MG63 (cell line): Measurements from ENCODE around the gene SPAG7. TPM values are rescaled to one million over a fixed set of nuclear protein-coding genes. Genes with fewer than 3 reads are reported as not detected.
A peak's percentile ranks its signal among the peaks of the same experiment; 100 is the strongest.

Experiments
- DNase-seq: peaks from one replicate; pipeline ENCODE4 v3.0.0-alpha.2; 2020
- H3K27me3 ChIP-seq: fragments of 250-450 bp; sonication (Bioruptor Pico); 2 replicates; pipeline ENCODE4 v1.5.1; 2020; ENCODE audit warnings: mild to moderate bottlenecking, moderate library complexity
- H3K36me3 ChIP-seq: fragments of 250-450 bp; sonication (Bioruptor Pico); 2 replicates; pipeline ENCODE4 v1.5.1; 2020; ENCODE audit warnings: mild to moderate bottlenecking, moderate library complexity
- H3K4me3 ChIP-seq: fragments of 250-450 bp; sonication (Bioruptor Pico); 2 replicates; pipeline ENCODE4 v1.5.1; 2020; ENCODE audit warnings: mild to moderate bottlenecking, moderate library complexity
- H3K9me3 ChIP-seq: fragments of 250-450 bp; sonication (Bioruptor Pico); 2 replicates; pipeline ENCODE4 v1.5.1; 2020; ENCODE audit warnings: mild to moderate bottlenecking, moderate library complexity
- total RNA-seq: library from RNA; depleted of rRNA; stranded (reverse); fragments of >200 nt; shearing (Covaris generic); gene quantifications from 2 replicates; pipeline ENCODE4 v1.2.3, GENCODE V29; 2014; ENCODE audit warnings: low replicate concordance

The SPAG7 gene
- total RNA-seq, 1 experiment from 2014 or later: 32.2 TPM

DNA sequence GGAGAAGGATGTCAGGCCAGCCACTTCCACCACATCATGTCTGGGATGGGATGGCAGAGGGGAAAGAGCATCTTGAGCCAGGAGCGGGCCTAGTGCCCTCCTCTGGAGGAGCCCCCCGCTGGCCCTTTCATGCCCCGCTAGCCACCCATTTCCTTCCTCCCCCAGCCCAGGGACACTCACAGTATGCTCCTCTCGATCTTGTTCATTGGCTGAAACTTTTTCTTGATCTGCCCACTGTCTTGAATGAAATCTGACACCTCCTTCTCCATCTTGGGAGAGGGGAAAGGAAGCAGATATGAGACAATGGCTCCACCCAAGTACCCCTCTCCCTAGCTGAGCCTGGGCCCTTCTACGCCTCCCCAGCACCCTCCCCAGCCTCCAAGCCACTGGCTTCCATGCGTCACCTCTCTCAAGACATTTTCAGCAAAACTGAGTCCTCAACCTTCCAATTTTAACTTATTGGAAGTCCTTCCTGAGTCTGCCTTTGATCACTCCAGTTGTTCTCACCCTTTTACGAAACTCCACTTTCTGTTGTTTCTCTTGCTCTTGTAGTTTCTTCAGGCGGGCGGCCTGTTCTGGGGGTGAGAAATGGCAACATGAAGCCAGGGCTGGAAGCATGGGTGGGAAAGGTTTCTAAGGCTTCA, 7.2 kb downstream of the SPAG7 start:
- H3K36me3 ChIP-seq: peaks cover 6% of the 10 kb centered on the region
- no peak overlapping the region for H3K4me3 ChIP-seq
- no peaks in the 10 kb centered on the region for H3K9me3 ChIP-seq
- no peaks in the 10 kb centered on the region for H3K27me3 ChIP-seq
- DNase-seq: no peak

DNA sequence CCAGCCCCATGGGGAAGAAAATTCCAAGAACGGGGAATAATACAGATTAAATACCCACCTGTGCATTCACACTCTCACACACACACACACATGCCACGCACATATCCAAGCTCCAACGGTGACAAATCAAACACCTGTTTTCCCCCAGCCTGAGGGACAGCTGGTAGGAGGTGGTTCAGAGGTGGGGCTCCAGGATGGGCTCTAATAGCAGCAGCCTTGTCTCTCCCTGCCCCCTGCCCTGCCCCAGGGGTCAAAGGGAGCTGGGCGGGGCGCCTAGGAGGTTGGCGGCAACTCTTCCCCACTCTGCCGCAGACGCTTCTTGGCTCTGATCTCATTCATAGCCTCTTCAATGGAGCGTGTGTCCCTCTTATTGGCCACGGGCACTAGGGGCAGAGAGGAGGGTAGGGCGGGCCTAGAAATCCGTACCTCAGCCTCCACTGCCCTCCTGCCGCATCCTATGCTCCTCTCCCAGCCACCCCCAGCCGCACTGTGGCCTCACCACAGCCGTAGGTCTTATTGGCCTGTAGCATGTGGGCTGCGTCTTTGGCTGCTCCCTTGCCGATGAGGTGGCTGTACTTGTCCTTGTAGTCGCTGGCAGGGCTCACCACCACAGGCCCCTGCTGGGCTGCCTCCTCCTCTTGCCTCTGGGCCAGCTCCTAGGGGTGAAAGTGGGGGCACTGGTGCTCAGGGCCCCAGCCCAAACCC, 8.2 kb downstream of the SPAG7 start:
- Histone ChIP-seq H3K27me3 (no peaks in the 10 kb centered on the region), H3K36me3 (no peaks in the 10 kb centered on the region), H3K4me3 (no peak overlapping the region), H3K9me3 (no peaks in the 10 kb centered on the region)
- no peak for DNase-seq

DNA sequence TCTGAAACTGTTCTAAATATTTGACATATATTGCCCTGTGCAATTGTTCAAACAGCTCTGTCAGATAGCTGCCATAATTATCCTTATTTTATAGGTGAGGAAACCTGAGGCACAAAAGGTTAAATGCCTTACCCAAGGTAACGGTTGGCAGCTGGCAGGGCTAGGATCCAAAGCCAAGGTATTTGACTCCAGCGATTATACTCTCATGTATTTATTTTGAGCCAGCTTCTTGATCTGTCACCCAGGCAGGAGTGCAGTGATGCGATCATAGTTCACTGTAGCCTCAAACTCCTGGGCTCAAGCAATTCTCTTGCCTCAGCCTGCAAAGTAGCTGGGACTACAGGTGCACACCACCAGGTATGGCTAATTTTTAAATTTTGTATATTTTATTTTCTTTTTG, 9.5 kb downstream of the SPAG7 start:
- DNase-seq: no peak
- no peaks in the 10 kb centered on the region for H3K27me3 ChIP-seq
- H3K4me3 ChIP-seq: no peak overlapping the region
- H3K36me3 ChIP-seq: no peaks in the 10 kb centered on the region
- H3K9me3 ChIP-seq: no peaks in the 10 kb centered on the region

DNA sequence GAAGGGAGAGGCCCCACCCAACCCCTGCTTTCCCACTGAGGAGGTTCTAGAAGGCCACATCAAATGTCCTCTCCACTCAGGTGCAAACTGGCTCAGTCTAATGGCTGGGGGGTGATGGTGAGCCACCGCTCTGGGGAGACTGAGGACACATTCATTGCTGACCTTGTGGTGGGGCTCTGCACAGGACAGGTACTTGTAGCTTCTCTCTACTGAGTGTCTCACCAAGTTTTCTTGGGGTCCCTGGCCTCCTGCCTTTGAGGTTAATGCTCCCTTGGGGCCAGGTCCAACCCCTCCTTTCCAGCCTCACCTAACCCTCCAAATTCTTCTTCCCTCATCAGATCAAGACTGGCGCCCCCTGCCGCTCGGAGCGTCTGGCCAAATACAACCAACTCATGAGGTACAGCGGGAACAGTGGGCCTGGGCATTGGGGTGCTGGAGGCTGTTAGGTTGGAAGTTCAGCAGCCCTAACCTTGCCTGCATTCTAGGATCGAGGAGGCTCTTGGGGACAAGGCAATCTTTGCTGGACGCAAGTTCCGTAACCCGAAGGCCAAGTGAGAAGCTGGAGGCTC, 11.0 kb downstream of the SPAG7 start:
- DNase-seq: no peak
- Histone ChIP-seq H3K4me3 (no peak overlapping the region), H3K36me3 (no peaks in the 10 kb centered on the region), H3K27me3 (no peaks in the 10 kb centered on the region), H3K9me3 (no peaks in the 10 kb centered on the region)

DNA sequence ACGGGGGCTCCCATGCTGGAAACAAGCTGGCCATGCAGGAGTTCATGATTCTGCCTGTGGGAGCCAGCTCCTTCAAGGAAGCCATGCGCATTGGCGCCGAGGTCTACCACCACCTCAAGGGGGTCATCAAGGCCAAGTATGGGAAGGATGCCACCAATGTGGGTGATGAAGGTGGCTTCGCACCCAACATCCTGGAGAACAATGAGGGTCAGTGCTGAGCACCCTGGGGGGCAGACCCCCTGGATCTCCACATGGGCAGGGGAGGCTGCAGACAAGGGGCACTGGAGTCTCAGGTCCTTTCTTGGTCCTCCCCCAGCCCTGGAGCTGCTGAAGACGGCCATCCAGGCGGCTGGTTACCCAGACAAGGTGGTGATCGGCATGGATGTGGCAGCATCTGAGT, 12.5 kb downstream of the SPAG7 start:
- no peak for DNase-seq
- H3K36me3 ChIP-seq: no peaks in the 10 kb centered on the region
- no peaks in the 10 kb centered on the region for H3K27me3 ChIP-seq
- no peaks in the 10 kb centered on the region for H3K9me3 ChIP-seq
- H3K4me3 ChIP-seq: no peak overlapping the region

DNA sequence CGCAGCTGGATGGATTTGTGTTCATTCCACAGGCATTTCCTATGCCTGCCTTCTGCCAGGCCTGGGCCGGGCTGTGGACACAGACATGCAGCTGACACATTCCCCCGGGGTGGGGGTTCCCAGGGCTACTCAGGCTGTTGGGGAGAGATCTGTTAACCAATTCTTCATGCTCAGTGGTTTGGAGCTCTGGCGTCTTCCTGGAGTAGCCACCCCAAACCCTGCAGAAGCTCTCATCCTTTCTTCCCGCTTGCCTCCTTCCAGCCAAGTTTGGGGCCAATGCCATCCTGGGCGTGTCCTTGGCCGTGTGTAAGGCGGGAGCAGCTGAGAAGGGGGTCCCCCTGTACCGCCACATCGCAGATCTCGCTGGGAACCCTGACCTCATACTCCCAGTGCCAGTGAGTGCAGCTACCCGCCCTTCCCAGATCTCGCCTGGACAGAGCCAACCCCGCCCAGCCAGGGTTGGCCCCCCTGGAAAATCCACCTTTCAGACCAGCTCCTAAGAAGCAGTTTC, 14.1 kb downstream of the SPAG7 start:
- H3K9me3 ChIP-seq: no peaks in the 10 kb centered on the region
- DNase-seq: peak; percentile 92
- H3K36me3 ChIP-seq: no peaks in the 10 kb centered on the region
- no peak overlapping the region; the same call in 1 of the 2 replicates for H3K4me3 ChIP-seq
- no peaks in the 10 kb centered on the region for H3K27me3 ChIP-seq

DNA sequence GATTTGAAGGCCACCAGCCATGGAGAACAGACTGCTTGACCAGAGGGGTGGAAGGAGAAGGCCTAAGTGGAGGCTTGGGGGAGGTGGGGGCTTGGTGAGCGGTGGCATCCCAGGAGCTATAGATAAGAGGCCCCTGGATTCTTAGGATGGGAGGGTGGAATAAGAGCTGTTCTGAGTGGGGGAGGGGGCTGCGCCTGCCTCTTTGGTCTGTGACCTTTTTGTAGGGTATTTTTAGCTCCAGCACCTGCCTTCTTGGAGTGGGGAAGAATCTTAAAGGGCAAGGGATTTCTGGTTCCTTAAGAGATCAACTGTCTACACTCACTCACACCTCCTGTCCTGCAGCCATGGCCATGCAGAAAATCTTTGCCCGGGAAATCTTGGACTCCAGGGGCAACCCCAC, 16.1 kb downstream of the SPAG7 start:
- DNase-seq: no peak

DNA sequence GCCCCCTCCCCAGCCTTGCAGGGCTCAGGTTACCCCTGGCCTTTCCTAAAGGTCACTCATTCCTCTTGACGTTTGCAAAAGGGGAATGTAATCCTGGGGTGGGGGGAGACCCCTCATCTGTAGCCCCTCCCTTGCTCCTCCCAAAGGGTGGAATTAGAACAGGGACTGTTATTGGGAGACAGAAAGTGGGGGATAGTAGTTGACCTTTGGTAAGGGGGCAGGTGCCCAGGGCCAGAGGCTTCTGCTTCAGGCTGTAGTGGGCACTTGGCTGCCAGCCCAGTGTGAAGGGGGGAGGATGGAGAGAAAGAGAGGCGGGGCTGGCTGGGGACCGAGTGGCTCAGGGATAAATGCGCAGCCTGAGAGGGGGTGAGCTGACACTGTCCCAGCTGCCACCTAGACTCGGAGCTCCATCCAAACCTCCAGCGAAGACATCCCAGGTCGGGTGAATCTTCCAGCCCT, 16.8 kb downstream of the SPAG7 start, which contains the start of gene ENO3:
TSS of gene ENO3 (plus strand) at position 374 of the 459 bp plus-strand sequence. CDS start 711 bp downstream, outside the sequence.
- H3K9me3 ChIP-seq: no peaks in the 10 kb centered on the region
- DNase-seq: no peak
- H3K4me3 ChIP-seq: peak within 1 kb of the TSS; percentile 89
- no peaks in the 10 kb centered on the region for H3K27me3 ChIP-seq
- peaks cover 23% of the 10 kb centered on the region for H3K36me3 ChIP-seq

More for the DNA sequence above, 16.1 kb downstream of the SPAG7 start:
- peaks cover 15% of the 10 kb centered on the region for H3K36me3 ChIP-seq
- no peaks in the 10 kb centered on the region for H3K9me3 ChIP-seq
- no peak overlapping the region for H3K4me3 ChIP-seq
- no peaks in the 10 kb centered on the region for H3K27me3 ChIP-seq

DNA sequence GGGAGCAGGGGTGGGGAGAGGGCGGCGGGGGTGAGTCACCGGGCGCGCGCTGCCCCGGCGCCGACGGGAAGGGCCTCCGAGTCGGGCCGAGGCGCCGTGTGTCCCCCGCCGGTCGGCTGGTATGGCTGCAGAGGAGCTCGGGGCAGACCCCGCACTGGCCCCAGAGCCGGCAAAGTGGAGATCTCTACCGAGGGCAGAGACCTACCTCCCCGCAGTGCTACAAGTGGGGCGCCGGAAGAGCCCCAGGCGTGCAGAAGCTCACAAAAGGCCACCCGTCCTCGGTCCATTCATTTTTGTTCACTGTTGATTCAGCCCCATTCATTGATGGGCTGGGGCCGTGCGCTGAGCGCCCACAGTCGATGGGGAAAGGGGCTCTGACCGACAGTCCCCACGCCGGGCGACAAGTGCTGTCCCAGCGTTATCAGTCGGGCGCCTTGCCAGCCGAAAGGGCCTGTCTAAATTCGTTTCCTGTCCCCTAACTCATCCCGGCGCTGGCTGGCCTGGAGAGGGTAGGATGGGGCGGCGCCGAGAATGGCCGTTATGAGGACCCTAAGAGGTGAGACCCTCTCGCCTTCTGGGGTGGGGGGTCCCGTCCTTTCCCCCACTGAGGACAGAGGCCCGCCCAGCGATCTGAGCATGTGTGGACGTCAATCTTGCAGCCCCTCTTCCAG, 17.4 kb downstream of the SPAG7 start:
- Histone ChIP-seq H3K27me3 (no peaks in the 10 kb centered on the region), H3K4me3 (peak overlapping the region; percentile 89), H3K9me3 (no peaks in the 10 kb centered on the region), H3K36me3 (peaks cover 28% of the 10 kb centered on the region)
- no peak for DNase-seq

DNA sequence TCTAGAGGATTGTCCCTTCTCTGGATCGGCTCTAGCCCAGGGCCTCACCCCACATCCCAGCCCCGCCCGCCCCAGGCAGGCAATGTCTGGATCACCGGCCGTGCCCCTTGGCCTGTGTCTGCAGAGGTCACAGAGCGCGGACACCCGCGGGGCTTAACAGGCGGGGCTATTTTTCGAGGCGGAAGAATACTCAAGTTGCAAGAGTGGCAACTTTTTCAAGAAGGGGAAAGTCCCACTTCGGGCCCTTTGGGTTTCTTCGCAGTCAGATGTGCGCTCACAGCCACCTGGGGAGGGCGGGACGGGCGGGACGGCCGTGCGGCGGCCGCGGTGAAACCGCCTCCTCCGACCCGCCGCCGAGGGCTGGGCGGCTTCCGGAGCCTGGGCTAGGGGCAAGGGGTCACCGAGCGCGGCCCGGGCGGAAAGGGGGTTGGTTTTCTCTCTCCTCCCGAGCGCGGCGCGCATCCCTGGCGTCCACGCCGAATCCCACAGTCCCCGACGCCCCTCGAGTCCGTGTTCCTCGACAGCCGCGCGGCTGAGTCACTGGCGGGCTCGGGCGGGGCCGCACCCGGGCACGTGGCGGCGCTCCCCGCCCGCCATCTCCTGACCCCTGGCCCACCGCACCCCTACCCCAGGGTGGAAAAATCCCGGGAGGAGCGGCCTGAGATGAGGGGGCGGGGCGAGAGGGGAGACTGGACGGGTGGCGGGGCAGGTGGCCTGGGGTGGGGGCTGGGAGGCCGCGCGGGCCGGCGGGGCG, 18.1 kb downstream of the SPAG7 start:
- H3K9me3 ChIP-seq: no peaks in the 10 kb centered on the region
- H3K4me3 ChIP-seq: peak overlapping the region; percentile 89
- H3K36me3 ChIP-seq: peaks cover 35% of the 10 kb centered on the region
- no peaks in the 10 kb centered on the region for H3K27me3 ChIP-seq
- DNase-seq: peak; percentile 83

DNA sequence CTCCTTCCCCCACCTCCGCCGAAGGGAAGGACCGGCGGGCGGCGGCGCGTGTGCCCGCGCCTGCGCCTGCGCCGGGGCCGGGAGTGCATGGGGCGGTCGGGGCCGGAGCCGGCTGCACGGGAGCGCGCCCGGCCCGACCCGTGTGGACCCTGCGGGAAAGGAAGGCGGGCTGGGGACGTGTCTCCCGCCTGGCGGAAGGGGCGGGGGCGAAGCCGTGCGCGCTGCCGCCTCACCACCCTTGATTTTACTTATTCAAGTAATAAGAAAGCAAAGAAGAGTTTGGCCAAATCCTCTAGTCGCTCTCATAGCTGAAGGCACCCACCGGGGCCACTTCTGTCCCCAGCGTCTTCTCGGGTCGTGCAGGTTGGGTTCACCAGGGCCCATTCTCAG, 18.7 kb downstream of the SPAG7 start:
- H3K36me3 ChIP-seq: peaks cover 41% of the 10 kb centered on the region
- H3K4me3 ChIP-seq: peak overlapping the region; percentile 89
- H3K27me3 ChIP-seq: no peaks in the 10 kb centered on the region
- no peaks in the 10 kb centered on the region for H3K9me3 ChIP-seq
- peak; percentile 83 for DNase-seq

DNA sequence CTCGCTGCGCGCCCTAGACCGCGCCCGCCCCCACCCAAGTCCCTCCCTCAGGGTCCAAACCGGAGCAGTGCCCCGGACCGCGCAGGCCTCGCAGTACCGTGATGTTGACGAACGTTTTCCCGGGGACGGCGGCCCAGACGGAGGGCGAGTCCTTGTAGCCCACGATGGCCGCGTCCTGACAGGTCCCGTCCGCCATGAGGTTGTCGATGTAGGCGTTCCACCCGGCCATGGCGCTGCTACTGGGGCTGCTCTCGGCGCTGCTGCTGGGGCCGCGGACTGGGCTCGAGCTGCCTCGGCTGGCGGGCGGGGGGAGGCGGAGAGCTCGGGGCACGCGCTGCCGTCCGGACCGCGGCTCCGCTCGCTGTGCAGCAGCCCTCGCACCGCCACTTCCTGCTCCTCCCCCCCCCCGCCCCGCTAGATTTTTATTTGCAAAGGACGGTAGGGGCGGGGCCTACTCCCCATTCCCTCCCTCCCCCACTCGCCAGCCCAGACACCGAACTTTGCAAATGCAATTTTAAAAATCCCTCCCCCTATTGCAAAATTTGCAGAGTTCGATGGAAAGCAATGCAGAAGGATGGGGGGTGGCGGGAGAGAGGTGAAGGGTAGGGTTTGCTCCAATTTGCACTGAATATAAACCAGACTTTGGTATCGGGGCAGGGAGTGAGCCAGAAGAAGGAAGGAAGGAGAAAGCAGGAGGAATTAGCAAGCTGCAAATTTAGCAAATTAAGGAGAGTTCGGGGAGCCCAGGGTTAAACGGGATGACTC, 19.3 kb downstream of the SPAG7 start, which contains the start of gene PFN1:
TSS of gene PFN1 (minus strand) at position 365 of the 765 bp plus-strand sequence. CDS start at position 229, 136 bp downstream.
- Histone ChIP-seq H3K36me3 (peaks cover 47% of the 10 kb centered on the region), H3K9me3 (no peaks in the 10 kb centered on the region), H3K27me3 (no peaks in the 10 kb centered on the region), H3K4me3 (peak within 1 kb of the TSS; percentile 89)
- DNase-seq: peak; percentile 85

DNA sequence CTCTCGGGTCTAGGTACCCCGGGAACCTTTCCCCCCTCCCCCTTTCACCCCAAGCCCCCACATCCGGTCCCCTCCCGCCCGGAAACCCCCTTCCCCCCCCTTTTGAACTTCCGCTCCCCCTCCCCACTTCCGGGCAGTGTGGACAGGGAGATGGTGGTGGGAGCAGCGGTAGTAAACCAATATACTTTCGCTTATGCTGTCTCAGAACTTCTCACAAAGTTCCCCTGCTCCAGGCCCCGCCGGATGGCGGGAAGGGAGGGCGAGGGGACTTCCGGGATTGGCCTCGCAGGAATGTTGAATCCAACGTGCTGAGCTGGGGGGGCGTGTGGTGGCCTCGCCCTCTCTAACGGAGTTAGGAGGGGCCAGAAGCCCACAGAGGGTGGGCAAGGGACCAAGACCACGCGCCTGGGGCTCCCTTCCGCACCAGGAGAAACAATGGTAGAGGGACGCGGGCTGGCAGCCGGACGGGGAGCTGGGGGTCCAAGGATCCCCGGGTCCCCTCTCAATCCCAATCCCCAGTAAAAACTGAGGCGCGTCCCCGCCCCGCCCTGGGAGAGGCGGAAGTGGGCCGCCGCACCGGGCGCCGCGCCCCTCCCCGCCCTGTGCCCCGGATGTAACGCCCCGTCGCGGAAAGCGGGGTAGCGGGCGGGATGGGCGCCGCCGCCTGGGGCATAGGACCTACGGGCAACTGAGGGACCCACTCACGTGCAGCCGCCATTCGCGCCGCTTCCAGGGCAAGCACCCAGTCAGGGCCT, 20.0 kb downstream of the SPAG7 start:
- DNase-seq: peak; percentile 55

DNA sequence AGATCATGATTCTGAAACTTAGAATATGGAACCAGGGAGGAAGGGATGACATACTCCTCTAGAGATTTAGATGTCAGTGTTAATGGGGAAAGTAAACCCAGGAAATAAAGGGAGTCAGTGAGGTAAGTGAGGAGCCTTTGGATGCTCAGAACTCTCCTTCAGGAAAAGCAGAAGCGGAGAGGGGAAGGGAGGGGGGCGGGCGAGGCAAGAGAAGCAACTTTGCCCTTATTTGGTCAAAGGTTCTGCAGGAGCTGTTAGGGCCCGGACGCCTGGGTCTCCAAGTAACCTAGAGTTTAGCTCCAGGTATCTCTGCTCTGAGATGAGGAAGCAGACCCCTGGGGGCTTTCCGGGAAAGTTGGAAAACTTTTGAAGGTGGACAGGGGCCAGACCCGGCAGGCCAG, 20.6 kb downstream of the SPAG7 start:
- no peak for DNase-seq
- Histone ChIP-seq H3K27me3 (no peaks in the 10 kb centered on the region), H3K36me3 (peaks cover 51% of the 10 kb centered on the region), H3K4me3 (peak overlapping the region; percentile 89), H3K9me3 (no peaks in the 10 kb centered on the region)

More for the DNA sequence above, 20.0 kb downstream of the SPAG7 start:
- Histone ChIP-seq H3K9me3 (no peaks in the 10 kb centered on the region), H3K36me3 (peaks cover 51% of the 10 kb centered on the region), H3K4me3 (peak overlapping the region; percentile 89), H3K27me3 (no peaks in the 10 kb centered on the region)
